CD4-positive, alpha-beta T cell treated with Interleukin-6 for 4 hours (primary cell): Measurements from ENCODE around the gene FAM163A.
A peak's percentile ranks its signal among the peaks of the same experiment; 100 is the strongest.
"Not testable (repeated sequence)": the region's sequence is repeated elsewhere in the genome, so short reads cannot be mapped to it uniquely, and the experiment has no call there.

Source experiments
- DNase-seq: peaks from one replicate; pipeline ENCODE4 v3.0.0-alpha.2; 2020; ENCODE audit warnings: mixed read lengths

Gene FAM163A

GRCh38 chr1:179742717-179743678 lies at the start of gene FAM163A:
FAM163A (plus strand) TSS chr1:179743291; CDS start chr1:179813098, 69,807 bp downstream.
- no peak for DNase-seq

- not testable (repeated sequence) for DNase-seq
Measured at GRCh38 chr1:179694530-179694929, 48.6 kb upstream of the FAM163A start.

GRCh38 chr1:179702946-179703539 lies 40.0 kb upstream of the FAM163A start:
- DNase-seq = no peak

- DNase-seq = peak; percentile 72
Measured at GRCh38 chr1:179706339-179706941, 36.7 kb upstream of the FAM163A start.

GRCh38 chr1:179707406-179707805 lies 35.7 kb upstream of the FAM163A start:
- no peak for DNase-seq

GRCh38 chr1:179708434-179709195 lies 34.5 kb upstream of the FAM163A start:
- DNase-seq = no peak

- DNase-seq = peak; percentile 2
Measured at GRCh38 chr1:179709841-179710329, 33.2 kb upstream of the FAM163A start.

GRCh38 chr1:179714159-179714558 lies 28.9 kb upstream of the FAM163A start:
- no peak for DNase-seq

GRCh38 chr1:179714623-179715022 lies 28.5 kb upstream of the FAM163A start:
- no peak for DNase-seq

- DNase-seq = no peak
Measured at GRCh38 chr1:179719272-179719671, 23.8 kb upstream of the FAM163A start.

GRCh38 chr1:179728271-179728670 lies 14.8 kb upstream of the FAM163A start:
- DNase-seq = no peak

- no peak for DNase-seq
Measured at GRCh38 chr1:179729881-179730280, 13.2 kb upstream of the FAM163A start.

- DNase-seq = no peak
Measured at GRCh38 chr1:179731643-179732042, 11.4 kb upstream of the FAM163A start.

- no peak for DNase-seq
Measured at GRCh38 chr1:179742291-179742690, 800 bp upstream of the FAM163A start.

- no peak for DNase-seq
Measured at GRCh38 chr1:179743679-179744400, 749 bp downstream of the FAM163A start.

- no peak for DNase-seq
Measured at GRCh38 chr1:179744401-179745130, 1.5 kb downstream of the FAM163A start.

GRCh38 chr1:179745131-179745611 lies 2.1 kb downstream of the FAM163A start:
- DNase-seq = no peak

- no peak for DNase-seq
Measured at GRCh38 chr1:179745743-179746142, 2.7 kb downstream of the FAM163A start.

GRCh38 chr1:179747611-179748010 lies 4.5 kb downstream of the FAM163A start:
- no peak for DNase-seq

GRCh38 chr1:179748772-179749171 lies 5.7 kb downstream of the FAM163A start:
- no peak for DNase-seq

GRCh38 chr1:179750630-179751029 lies 7.5 kb downstream of the FAM163A start:
- DNase-seq = no peak
